Neutrophil (primary cell): Measurements from ENCODE around the gene OR51B5.
"Not testable (repeated sequence)": the region's sequence is repeated elsewhere in the genome, so short reads cannot be mapped to it uniquely, and the experiment has no call there.

Experiments used
- H3K27ac ChIP-seq: fragments of 200-600 bp; sonication (generic); 2 replicates; pipeline ENCODE4 v1.5.1; 2016; ENCODE audit warnings: mild to moderate bottlenecking, moderate library complexity
- H3K27me3 ChIP-seq: fragments of 200-600 bp; sonication (generic); 2 replicates; pipeline ENCODE4 v1.6.0; 2016; ENCODE audit warnings: mild to moderate bottlenecking
- H3K36me3 ChIP-seq: fragments of 200-600 bp; sonication (generic); 2 replicates; pipeline ENCODE4 v1.5.1; 2017
- H3K4me1 ChIP-seq, 2 experiments: fragments of 200-600 bp in 1 of 2; sonication (generic) in 1 of 2; 1 replicate in 1 of 2; 2 replicates in 1 of 2; pipeline versions ENCODE4 v1.5.1 to v1.6.1; 2013 to 2016; ENCODE audit warnings: low read depth in 1 of 2, low read length in 1 of 2, mild to moderate bottlenecking in 1 of 2, moderate library complexity in 1 of 2; ENCODE audit not compliant: control insufficient read depth in 1 of 2, insufficient read depth in 1 of 2
- H3K4me3 ChIP-seq, 2 experiments: fragments of 200-600 bp in 1 of 2; sonication (generic) in 1 of 2; 1 replicate in 1 of 2; 2 replicates in 1 of 2; pipeline ENCODE4 v1.5.1; 2013 to 2016; ENCODE audit warnings: low read depth in 1 of 2, low read length in 1 of 2, mild to moderate bottlenecking in 1 of 2, moderate library complexity in 1 of 2
- H3K9me3 ChIP-seq: fragments of 200-600 bp; sonication (generic); 2 replicates; pipeline ENCODE4 v1.5.1; 2016
- CTCF ChIP-seq: fragments of 200-600 bp; sonication (generic); IDR thresholded peaks from 2 replicates; pipeline ENCODE4 v1.5.1; 2016; ENCODE audit warnings: antibody characterized with exemption

The OR51B5 gene

GRCh38 chr11:5317292-5317691 lies 26.0 kb downstream of the OR51B5 start:
- H3K36me3 ChIP-seq = no peaks in the 10 kb centered on the region
- no peaks in the 10 kb centered on the region for H3K4me1 ChIP-seq
- no peak overlapping the region for H3K4me3 ChIP-seq
- H3K27ac ChIP-seq = no peak overlapping the region
- H3K9me3 ChIP-seq = no peaks in the 10 kb centered on the region
- H3K27me3 ChIP-seq = no peaks in the 10 kb centered on the region
- no peak for TF ChIP-seq CTCF

- H3K4me3 ChIP-seq, H3K4me1 ChIP-seq, H3K27ac ChIP-seq, H3K27me3 ChIP-seq, H3K36me3 ChIP-seq, H3K9me3 ChIP-seq: not testable (repeated sequence)
Measured at GRCh38 chr11:5313326-5314023, 29.8 kb downstream of the OR51B5 start.

- Histone ChIP-seq H3K36me3 (no peaks in the 10 kb centered on the region), H3K27ac (no peak overlapping the region), H3K27me3 (no peaks in the 10 kb centered on the region), H3K9me3 (no peaks in the 10 kb centered on the region), H3K4me1 (no peaks in the 10 kb centered on the region), H3K4me3 (no peak overlapping the region)
- TF ChIP-seq CTCF = no peak
Measured at GRCh38 chr11:5310423-5310822, 32.9 kb downstream of the OR51B5 start.

- Histone ChIP-seq H3K9me3 (no peaks in the 10 kb centered on the region), H3K36me3 (no peaks in the 10 kb centered on the region), H3K4me3 (no peak overlapping the region), H3K4me1 (no peaks in the 10 kb centered on the region), H3K27ac (no peak overlapping the region), H3K27me3 (no peaks in the 10 kb centered on the region)
- no peak for TF ChIP-seq CTCF
Measured at GRCh38 chr11:5307256-5308019, 35.9 kb downstream of the OR51B5 start.

GRCh38 chr11:5304046-5304445 lies 39.3 kb downstream of the OR51B5 start:
- Histone ChIP-seq H3K27me3 (no peaks in the 10 kb centered on the region), H3K9me3 (no peaks in the 10 kb centered on the region)
- TF ChIP-seq CTCF = no peak

GRCh38 chr11:5303626-5304025 lies 39.7 kb downstream of the OR51B5 start:
- no peaks in the 10 kb centered on the region for H3K36me3 ChIP-seq
- H3K27me3 ChIP-seq = no peaks in the 10 kb centered on the region
- H3K9me3 ChIP-seq = no peaks in the 10 kb centered on the region
- H3K4me1 ChIP-seq = no peaks in the 10 kb centered on the region
- H3K27ac ChIP-seq = no peak overlapping the region
- H3K4me3 ChIP-seq = no peak overlapping the region
- no peak for TF ChIP-seq CTCF

More at GRCh38 chr11:5304046-5304445, 39.3 kb downstream of the OR51B5 start:
- H3K4me1 ChIP-seq = no peaks in the 10 kb centered on the region
- no peaks in the 10 kb centered on the region for H3K36me3 ChIP-seq
- no peak overlapping the region for H3K4me3 ChIP-seq
- H3K27ac ChIP-seq = no peak overlapping the region
